ENCODE measurements around the gene SMYD3.

DNA sequence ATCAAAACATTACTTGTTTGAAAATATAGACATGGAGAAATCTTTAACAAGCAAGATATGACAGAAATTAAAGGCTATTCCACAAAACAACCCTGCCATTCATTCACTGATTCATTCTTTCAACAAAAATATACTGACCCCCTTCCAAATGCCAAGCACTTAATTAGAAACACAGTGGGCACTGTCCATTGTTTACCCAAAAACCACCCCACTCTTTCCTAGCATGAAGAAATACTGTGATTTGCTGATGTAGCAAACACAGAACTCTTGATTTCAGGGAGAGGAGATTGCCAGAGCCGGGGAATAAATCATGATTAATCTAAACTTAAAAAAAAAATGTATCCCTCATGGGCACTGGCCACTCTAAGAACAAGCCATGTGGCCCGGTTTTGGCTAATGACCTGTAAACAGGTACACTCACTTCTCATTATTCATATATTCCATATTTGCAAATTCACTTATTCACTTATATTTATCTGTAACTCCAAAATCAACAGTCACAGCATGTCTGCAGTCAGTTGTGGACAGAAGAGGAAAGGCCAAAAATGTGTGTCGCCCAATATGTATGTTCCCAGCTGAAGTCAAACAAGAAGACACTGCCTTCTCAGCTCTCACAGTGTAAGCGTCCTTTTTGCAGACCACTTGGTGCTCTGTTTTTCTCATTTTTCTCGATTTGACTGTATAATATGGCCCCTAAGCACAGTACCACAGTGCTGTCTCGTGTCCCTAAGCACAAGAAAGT, 133.1 kb downstream of the SMYD3 start:
- TF ChIP-seq, protein P1, sequence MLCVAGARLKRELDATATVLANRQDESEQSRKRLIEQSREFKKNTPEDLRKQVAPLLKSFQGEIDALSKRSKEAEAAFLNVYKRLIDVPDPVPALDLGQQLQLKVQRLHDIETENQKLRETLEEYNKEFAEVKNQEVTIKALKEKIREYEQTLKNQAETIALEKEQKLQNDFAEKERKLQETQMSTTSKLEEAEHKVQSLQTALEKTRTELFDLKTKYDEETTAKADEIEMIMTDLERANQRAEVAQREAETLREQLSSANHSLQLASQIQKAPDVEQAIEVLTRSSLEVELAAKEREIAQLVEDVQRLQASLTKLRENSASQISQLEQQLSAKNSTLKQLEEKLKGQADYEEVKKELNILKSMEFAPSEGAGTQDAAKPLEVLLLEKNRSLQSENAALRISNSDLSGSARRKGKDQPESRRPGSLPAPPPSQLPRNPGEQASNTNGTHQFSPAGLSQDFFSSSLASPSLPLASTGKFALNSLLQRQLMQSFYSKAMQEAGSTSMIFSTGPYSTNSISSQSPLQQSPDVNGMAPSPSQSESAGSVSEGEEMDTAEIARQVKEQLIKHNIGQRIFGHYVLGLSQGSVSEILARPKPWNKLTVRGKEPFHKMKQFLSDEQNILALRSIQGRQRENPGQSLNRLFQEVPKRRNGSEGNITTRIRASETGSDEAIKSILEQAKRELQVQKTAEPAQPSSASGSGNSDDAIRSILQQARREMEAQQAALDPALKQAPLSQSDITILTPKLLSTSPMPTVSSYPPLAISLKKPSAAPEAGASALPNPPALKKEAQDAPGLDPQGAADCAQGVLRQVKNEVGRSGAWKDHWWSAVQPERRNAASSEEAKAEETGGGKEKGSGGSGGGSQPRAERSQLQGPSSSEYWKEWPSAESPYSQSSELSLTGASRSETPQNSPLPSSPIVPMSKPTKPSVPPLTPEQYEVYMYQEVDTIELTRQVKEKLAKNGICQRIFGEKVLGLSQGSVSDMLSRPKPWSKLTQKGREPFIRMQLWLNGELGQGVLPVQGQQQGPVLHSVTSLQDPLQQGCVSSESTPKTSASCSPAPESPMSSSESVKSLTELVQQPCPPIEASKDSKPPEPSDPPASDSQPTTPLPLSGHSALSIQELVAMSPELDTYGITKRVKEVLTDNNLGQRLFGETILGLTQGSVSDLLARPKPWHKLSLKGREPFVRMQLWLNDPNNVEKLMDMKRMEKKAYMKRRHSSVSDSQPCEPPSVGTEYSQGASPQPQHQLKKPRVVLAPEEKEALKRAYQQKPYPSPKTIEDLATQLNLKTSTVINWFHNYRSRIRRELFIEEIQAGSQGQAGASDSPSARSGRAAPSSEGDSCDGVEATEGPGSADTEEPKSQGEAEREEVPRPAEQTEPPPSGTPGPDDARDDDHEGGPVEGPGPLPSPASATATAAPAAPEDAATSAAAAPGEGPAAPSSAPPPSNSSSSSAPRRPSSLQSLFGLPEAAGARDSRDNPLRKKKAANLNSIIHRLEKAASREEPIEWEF (IDR thresholded peaks at IDR 0.05; ENCODE audit: insufficient replicate concordance, low read depth, low read length) = no peak
- TF ChIP-seq, protein P2, sequence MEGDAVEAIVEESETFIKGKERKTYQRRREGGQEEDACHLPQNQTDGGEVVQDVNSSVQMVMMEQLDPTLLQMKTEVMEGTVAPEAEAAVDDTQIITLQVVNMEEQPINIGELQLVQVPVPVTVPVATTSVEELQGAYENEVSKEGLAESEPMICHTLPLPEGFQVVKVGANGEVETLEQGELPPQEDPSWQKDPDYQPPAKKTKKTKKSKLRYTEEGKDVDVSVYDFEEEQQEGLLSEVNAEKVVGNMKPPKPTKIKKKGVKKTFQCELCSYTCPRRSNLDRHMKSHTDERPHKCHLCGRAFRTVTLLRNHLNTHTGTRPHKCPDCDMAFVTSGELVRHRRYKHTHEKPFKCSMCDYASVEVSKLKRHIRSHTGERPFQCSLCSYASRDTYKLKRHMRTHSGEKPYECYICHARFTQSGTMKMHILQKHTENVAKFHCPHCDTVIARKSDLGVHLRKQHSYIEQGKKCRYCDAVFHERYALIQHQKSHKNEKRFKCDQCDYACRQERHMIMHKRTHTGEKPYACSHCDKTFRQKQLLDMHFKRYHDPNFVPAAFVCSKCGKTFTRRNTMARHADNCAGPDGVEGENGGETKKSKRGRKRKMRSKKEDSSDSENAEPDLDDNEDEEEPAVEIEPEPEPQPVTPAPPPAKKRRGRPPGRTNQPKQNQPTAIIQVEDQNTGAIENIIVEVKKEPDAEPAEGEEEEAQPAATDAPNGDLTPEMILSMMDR (IDR thresholded peaks at IDR 0.05 in 2 of 3, conservative IDR thresholded peaks at IDR 0.05 in 1 of 3; ENCODE audit: control insufficient read depth in 2 of 3, extremely low read depth in 1 of 3, insufficient read depth in 1 of 3, low read depth in 3 of 3, low read length in 3 of 3) = no peak
